ENCODE data around the gene ZNF491. TPM values are rescaled to one million over a fixed set of nuclear protein-coding genes. Genes with fewer than 3 reads are reported as not detected.

ZNF491 gene
- total RNA-seq, 1 donor from 2014 or later: 5.2 TPM

DNA sequence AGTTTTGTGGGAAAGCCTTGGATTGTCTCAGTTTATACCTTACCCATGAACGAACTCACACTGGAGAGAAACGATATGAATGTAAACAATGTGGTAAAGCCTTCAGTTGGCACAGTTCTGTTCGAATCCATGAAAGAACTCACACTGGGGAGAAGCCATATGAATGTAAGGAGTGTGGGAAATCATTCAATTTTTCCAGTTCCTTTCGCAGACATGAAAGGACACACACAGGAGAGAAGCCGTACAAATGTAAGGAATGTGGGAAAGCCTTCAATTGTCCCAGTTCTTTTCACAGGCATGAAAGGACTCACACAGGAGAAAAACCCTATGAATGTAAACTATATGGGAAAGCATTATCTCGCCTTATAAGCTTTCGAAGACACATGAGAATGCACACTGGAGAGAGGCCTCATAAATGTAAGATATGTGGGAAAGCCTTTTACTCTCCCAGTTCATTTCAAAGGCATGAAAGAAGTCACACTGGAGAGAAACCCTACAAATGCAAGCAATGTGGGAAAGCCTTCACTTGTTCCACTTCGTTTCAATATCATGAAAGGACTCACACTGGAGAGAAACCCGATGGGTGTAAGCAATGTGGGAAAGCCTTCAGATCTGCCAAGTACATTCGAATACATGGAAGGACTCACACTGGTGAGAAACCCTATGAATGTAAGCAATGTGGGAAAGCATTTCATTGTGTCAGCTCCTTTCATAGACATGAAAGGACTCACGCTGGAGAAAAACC is 8.2 kb downstream of the ZNF491 start:
- Histone ChIP-seq H3K4me1 (no peaks in the 10 kb centered on the region), H3K36me3 (peaks cover 0 to 21% of the 10 kb centered on the region in 2 donors), H3K9me3 (peaks cover 24% of the 10 kb centered on the region), H3K27me3 (no peaks in the 10 kb centered on the region), H3K27ac (no peak overlapping the region), H3K4me3 (no peak overlapping the region)
- DNase-seq (ENCODE audit: extremely low spot score in 2 of 2): no peak
- intact Hi-C loops (cut with DNase I): no loop called here
- no peak for TF ChIP-seq POLR2AphosphoS5 (IDR thresholded peaks at IDR 0.05; ENCODE audit: insufficient read depth in 1 of 2, low read depth in 1 of 2)
- TF ChIP-seq POLR2A (IDR thresholded peaks at IDR 0.05): no peak
- TF ChIP-seq CTCF (IDR thresholded peaks at IDR 0.05): no peak

DNA sequence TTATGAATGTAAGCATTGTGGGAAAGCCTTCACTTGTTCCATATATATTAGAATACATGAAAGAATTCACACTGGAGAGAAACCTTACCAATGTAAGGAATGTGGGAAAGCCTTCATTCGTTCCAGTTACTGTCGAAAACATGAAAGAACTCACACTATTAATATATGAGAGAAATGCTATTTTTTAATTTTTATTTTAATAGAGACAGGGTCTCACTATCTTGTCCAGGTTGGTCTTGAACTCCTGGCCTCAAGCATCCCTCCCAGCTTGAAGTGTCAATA is 8.7 kb downstream of the ZNF491 start:
- Histone ChIP-seq H3K27ac (no peak overlapping the region), H3K36me3 (peaks cover 0 to 21% of the 10 kb centered on the region in 2 donors), H3K4me1 (no peaks in the 10 kb centered on the region), H3K9me3 (peaks cover 24% of the 10 kb centered on the region), H3K4me3 (no peak overlapping the region), H3K27me3 (no peaks in the 10 kb centered on the region)
- no peak for DNase-seq (ENCODE audit: extremely low spot score in 2 of 2)
- TF ChIP-seq POLR2A (IDR thresholded peaks at IDR 0.05) (no peak), CTCF (IDR thresholded peaks at IDR 0.05) (no peak), POLR2AphosphoS5 (IDR thresholded peaks at IDR 0.05; ENCODE audit: insufficient read depth in 1 of 2, low read depth in 1 of 2) (no peak)
- intact Hi-C loops (cut with DNase I): no loop called here

DNA sequence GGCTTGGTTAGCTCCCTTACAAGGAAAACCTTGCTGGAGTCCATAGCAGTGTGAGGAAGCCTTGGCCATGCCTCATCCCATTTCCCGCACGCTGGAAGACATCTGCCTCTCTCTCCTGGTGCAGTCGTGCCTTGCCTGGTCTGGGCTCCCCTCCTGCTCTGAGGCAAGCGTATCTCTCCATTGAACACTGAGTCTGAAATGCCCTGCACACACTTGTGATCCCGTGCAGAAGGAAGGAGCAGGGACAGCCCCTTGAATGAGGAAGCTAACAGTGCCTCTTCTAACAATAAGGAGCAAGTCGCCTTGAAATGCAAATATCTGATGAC is 15.3 kb downstream of the ZNF491 start:
- H3K4me3 ChIP-seq: peak overlapping the region; percentile 90 to 95
- H3K4me1 ChIP-seq: peaks cover 19% of the 10 kb centered on the region
- H3K27me3 ChIP-seq: no peaks in the 10 kb centered on the region
- H3K9me3 ChIP-seq: no peaks in the 10 kb centered on the region
- TF ChIP-seq CTCF (IDR thresholded peaks at IDR 0.05) (no peak), POLR2AphosphoS5 (IDR thresholded peaks at IDR 0.05; ENCODE audit: insufficient read depth in 1 of 2, low read depth in 1 of 2) (no peak), POLR2A (IDR thresholded peaks at IDR 0.05) (no peak)
- H3K27ac ChIP-seq: peak overlapping the region; percentile 86
- no peak for DNase-seq (ENCODE audit: extremely low spot score in 2 of 2)
- intact Hi-C loops (cut with DNase I): no loop called here
- peaks cover 0 to 2% of the 10 kb centered on the region in 2 donors for H3K36me3 ChIP-seq

- intact Hi-C loops (cut with DNase I): no loop called here
- TF ChIP-seq POLR2AphosphoS5 (IDR thresholded peaks at IDR 0.05; ENCODE audit: insufficient read depth in 1 of 2, low read depth in 1 of 2): peak; percentile 91 to 94
- peak in 1 of 3 experiments; percentile 26 for TF ChIP-seq CTCF (IDR thresholded peaks at IDR 0.05)
- TF ChIP-seq POLR2A (IDR thresholded peaks at IDR 0.05): peak in 1 of 2 donors; percentile 69
- H3K27me3 ChIP-seq: no peaks in the 10 kb centered on the region
- peak within 1 kb of the TSS; percentile 86 for H3K27ac ChIP-seq
- H3K9me3 ChIP-seq: no peaks in the 10 kb centered on the region
- peak; percentile 94 to 98 for DNase-seq (ENCODE audit: extremely low spot score in 2 of 2)
- peaks cover 0 to 7% of the 10 kb centered on the region in 2 donors for H3K36me3 ChIP-seq
- H3K4me3 ChIP-seq: peak within 1 kb of the TSS; percentile 90 to 95
- H3K4me1 ChIP-seq: peaks cover 19% of the 10 kb centered on the region
Measured at GRCh38 chr19:11814029-11814699, 15.8 kb downstream of the ZNF491 start, which contains the start of gene ZNF440. TSS of gene ZNF440 (plus strand) at chr19:11814273. CDS start at chr19:11814448, 175 bp downstream.

- peaks cover 19% of the 10 kb centered on the region for H3K4me1 ChIP-seq
- peak overlapping the region; percentile 86 for H3K27ac ChIP-seq
- DNase-seq (ENCODE audit: extremely low spot score in 2 of 2): no peak
- peak overlapping the region; percentile 90 to 95 for H3K4me3 ChIP-seq
- peaks cover 0 to 12% of the 10 kb centered on the region in 2 donors for H3K36me3 ChIP-seq
- intact Hi-C loops (cut with DNase I): no loop called here
- TF ChIP-seq CTCF (IDR thresholded peaks at IDR 0.05) (no peak), POLR2AphosphoS5 (IDR thresholded peaks at IDR 0.05; ENCODE audit: insufficient read depth in 1 of 2, low read depth in 1 of 2) (no peak), POLR2A (IDR thresholded peaks at IDR 0.05) (no peak)
- H3K27me3 ChIP-seq: no peaks in the 10 kb centered on the region
- no peaks in the 10 kb centered on the region for H3K9me3 ChIP-seq
Measured at GRCh38 chr19:11814700-11815035, 16.3 kb downstream of the ZNF491 start.

All from vagina (tissue), 2 donors.